TTC549 (cell line): ENCODE measurements around the gene INCA1.
A peak's percentile ranks its signal among the peaks of the same experiment; 100 is the strongest.

Source experiments
- FAIRE-seq: peaks from 2 replicates; lab custom pipeline; 2012; peaks lifted over from hg19 to GRCh38; lab: Jason Lieb, UNC

The INCA1 gene

GRCh38 chr17:4947411-4948165 is 49.7 kb downstream of the INCA1 start:
- no peak for FAIRE-seq

GRCh38 chr17:4947010-4947410 is 50.3 kb downstream of the INCA1 start:
- no peak for FAIRE-seq

- FAIRE-seq: no peak
Observed at GRCh38 chr17:4946312-4946976, 50.9 kb downstream of the INCA1 start.

GRCh38 chr17:4945944-4946280 is 51.4 kb downstream of the INCA1 start:
- FAIRE-seq: no peak

- no peak for FAIRE-seq
Observed at GRCh38 chr17:4945176-4945943, 52.0 kb downstream of the INCA1 start.

- FAIRE-seq: no peak
Observed at GRCh38 chr17:4944554-4945175, 52.7 kb downstream of the INCA1 start.

GRCh38 chr17:4944163-4944553 is 53.2 kb downstream of the INCA1 start:
- FAIRE-seq: no peak

- no peak for FAIRE-seq
Observed at GRCh38 chr17:4942760-4943508, 54.4 kb downstream of the INCA1 start.

- FAIRE-seq: no peak
Observed at GRCh38 chr17:4941319-4941610, 56.1 kb downstream of the INCA1 start.

GRCh38 chr17:4940555-4941318 is 56.6 kb downstream of the INCA1 start:
- FAIRE-seq: no peak

GRCh38 chr17:4939796-4940554 is 57.3 kb downstream of the INCA1 start, which contains the start of the genes RNF167 and SLC25A11:
TSS of gene RNF167 (plus strand) at chr17:4940268. CDS start at chr17:4940910, 642 bp downstream.
TSS of gene SLC25A11 (minus strand) at chr17:4940046. CDS start at chr17:4939910, 136 bp downstream.
- peak; percentile 94 for FAIRE-seq

GRCh38 chr17:4939546-4939795 is 57.9 kb downstream of the INCA1 start:
- FAIRE-seq: no peak

GRCh38 chr17:4938688-4939545 is 58.4 kb downstream of the INCA1 start:
- FAIRE-seq: no peak
